ENCODE data around the gene GNPTAB.
"Not testable (repeated sequence)": the region's sequence is repeated elsewhere in the genome, so short reads cannot be mapped to it uniquely, and the experiment has no call there.

Gene GNPTAB

DNA sequence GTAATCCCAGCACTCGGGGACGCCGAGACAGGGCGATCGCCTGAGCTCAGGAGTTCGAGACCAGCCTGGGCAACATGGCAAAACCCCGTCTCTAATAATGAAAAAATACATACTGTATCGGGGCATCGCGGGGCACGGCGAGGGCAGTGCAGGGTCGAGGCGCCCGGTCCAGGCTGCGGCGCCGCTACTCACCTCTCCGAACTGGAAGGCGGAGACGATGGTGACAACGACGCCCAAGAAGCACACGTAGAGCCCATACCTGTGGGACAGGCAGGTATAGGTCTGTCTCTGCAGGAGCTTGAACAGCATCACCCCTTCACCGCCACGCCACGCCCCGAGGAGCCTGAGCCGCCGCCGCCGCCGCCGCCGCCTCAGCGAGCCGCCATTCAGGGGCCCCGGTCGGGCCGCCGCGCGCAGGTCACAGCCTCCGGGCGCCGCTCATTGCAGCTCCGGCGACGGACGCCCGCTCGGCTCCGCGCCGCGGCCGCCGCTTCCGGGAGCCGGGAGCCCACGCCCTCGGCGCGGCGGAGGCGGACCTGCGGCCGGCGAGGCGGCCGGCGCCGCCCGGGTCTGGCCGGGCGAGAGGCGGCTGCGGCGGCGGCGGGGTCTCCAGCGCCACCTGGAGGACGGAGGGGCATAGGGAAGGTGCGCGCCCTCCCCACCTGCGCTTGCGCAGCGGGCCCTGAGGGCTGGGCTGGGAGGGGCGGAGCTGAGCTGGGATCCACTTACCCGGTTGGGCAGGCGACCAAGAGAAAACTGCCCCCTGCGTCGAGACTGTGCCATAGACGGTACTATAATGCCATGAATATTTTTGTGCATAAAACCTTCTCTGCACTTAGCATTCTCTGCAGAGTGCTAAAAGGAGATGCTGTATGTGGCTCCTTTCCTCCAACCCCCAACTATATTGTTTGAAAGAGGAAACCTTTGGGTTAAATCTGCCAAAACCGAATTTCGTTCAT is at the start of gene GNPTAB:
Gene GNPTAB, minus strand, starts transcription at position 593 of the 959 bp plus-strand sequence. Its CDS starts 284 bp downstream, at position 309.
- peak; percentile 91 to 94 for DNase-seq (ENCODE audit: low read depth in 2 of 2)

DNA sequence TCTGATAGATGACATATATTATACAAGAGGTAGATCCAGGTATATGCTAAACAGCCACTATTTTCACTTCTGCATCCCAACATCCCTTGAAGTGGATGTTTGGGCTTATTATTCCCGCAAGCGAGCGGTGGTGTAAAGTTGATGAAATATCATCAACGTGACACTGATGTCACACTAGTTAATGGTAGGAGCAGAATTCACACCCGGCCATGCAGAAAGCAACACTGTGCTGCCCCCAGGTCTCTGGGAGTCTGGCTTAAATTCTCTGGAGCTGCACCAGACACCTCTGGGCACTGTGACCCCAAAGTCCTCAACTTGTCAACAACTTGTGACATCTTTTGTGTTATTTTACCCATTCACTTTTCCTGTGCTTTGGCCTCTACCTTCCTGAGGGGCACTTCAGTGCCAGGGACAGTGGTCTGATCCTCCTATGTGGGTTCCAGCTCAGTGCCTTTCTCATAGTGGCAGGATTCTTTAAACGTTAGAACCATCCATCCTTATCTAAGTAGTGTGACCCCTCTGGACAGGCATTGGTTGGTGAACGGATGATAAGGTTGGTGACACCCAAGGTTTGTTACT is 47.6 kb upstream of the GNPTAB start:
- no peak for DNase-seq (ENCODE audit: low read depth in 2 of 2)

DNA sequence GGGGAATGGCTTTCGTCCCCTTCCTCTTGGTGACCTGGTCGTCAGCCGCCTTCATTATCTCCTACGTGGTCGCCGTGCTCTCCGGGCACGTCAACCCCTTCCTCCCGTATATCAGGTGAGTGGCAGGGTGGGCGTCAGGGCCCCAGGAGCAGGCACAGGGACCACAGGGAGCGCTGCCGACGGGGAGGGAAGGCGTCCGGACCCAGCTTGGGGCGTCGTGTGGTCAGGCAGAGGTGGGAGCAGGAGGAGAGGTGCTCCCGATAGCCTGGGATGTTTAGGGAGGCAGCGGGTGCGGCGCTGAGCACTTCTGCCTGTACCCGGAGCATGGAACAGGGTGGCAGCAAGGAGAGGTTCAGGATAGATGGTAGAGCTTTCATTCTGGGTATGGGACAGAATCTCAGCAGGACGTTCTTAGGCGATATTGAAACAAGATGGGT is 47.1 kb upstream of the GNPTAB start:
- no peak for DNase-seq (ENCODE audit: low read depth in 2 of 2)

DNA sequence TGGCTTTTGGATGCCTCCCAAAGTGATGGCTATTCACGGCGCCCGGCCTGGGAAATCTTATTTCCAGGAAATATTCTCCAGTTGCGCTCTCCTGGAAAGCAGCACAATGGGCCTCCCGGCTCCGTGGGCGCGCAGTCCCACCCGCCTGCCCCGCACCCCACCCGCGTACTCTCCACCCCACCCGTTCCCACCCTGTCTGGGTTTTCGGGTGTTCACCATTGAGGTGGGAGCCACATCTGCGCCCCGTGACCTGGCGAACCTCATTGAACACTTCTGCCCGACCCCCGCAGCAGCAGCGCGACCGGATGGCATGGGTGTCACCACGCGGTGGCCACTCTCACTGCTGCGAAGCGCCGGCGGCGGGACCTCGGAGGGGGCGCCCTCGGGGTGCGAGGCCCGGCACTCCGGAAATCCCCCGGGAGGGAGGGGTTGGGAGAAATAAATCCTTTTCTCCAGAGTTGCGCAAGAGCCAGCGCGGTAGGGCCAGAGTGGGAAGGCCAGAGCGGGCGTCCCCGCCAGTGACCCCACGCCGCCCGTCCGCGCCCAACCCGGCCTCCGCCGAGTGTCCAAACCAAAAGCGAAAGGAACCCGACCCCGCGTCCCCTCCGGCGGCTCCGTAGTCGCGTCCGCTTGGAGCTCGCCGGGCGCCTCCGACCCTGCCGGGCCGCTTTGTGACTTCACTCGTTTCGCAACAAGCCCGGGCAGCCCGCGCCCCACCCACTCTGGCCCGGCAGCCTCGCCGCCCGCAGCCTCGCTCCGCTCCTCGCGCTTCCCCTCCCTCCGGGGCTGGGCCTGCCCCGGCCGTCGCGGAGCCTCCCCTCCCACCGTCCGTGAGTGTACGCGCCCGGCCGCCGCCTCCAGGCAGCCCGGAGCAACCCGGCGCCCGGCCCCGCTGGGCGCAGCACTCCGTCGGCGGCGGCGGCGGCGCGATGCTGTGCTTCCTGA is 46.4 kb upstream of the GNPTAB start, which contains the start of gene DRAM1:
Gene DRAM1, plus strand, starts transcription at position 720 of the 945 bp plus-strand sequence. Its CDS starts 210 bp downstream, at position 930.
- DNase-seq (ENCODE audit: low read depth in 2 of 2): peak; percentile 45 to 50

DNA sequence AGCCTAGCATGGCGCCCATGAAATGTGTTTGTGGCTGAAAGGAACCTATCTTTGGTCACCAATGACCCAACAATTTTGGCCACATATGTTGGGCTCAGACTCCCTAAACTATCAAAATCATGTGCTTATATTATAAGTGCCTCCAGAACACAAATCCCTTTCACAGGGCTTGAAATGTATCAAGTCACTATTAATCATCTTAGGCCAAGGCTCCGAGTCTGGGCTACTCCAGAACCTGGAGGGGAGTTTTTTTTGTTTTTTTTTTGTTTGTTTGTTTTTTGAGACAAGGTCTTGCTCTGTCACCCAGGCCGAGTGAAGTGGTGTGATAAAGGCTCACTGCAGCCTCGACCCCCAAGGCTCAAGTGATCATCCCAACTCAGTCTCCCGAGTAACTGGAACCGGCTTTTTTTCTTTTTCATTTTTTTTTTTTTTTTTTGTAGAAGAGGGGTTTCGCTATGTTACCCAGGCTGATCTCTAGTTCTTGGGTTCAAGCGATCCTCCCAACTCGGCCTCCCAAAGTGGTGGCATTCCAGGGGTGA is 45.6 kb upstream of the GNPTAB start:
- DNase-seq (ENCODE audit: low read depth in 2 of 2): no peak

DNA sequence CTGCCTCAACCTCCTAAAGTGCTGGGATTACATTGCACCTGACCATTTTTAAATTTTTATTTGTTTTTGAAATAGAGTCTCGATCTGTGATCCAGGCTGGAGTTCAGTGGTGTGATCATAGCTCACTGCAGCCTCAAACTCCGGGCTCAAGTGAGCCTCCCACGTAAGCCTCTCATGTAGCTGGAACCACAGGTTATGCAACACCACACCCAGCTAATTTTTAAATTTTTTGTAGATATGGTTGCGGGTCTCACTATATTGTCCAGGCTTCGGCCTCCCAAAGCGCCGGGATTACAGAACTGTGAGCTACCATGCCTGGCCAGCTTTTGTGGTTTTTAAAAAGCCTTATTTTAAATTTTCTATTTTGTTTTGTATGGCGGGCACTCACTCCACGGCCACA is 44.4 kb upstream of the GNPTAB start:
- no peak for DNase-seq (ENCODE audit: low read depth in 2 of 2)

DNA sequence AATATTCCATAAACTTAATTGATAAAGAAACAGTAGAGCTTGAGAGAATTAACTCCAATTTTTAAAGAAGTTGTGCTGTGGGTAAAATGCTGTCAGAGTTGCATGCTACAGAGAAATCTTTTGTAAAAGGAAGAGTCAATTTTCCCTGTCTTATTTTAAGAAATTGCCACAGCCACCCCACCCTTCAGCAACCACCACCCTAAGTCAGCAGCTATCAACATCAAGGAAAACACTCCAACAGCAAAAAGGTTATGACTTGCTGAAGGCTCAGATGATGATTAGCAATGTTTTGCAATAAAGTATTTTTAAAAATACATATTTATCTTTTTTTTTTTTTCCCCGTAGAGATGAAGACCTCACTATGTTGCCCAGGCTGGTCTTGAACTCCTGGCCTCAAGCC is 40.2 kb upstream of the GNPTAB start:
- DNase-seq (ENCODE audit: low read depth in 2 of 2): no peak

DNA sequence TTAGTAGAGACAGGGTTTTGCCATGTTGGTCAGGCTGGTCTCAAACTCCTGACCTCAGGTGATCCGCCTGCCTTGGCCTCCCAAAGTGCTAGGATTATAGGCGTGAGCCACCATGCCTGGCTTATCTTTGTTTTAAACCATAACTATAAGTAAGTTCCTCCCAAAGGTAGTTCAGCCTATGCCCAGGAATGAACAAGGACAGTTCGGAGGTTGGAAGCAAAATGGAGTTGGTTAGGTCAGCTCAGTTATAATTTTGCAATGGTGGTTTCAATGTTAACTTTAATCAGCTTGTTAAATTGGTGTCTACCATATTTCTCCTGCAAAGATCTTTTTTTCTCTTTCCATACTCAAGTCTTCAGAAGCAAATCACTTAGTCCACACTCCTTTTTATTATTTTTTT is 36.9 kb upstream of the GNPTAB start:
- not testable (repeated sequence) for DNase-seq (ENCODE audit: low read depth in 2 of 2)

DNA sequence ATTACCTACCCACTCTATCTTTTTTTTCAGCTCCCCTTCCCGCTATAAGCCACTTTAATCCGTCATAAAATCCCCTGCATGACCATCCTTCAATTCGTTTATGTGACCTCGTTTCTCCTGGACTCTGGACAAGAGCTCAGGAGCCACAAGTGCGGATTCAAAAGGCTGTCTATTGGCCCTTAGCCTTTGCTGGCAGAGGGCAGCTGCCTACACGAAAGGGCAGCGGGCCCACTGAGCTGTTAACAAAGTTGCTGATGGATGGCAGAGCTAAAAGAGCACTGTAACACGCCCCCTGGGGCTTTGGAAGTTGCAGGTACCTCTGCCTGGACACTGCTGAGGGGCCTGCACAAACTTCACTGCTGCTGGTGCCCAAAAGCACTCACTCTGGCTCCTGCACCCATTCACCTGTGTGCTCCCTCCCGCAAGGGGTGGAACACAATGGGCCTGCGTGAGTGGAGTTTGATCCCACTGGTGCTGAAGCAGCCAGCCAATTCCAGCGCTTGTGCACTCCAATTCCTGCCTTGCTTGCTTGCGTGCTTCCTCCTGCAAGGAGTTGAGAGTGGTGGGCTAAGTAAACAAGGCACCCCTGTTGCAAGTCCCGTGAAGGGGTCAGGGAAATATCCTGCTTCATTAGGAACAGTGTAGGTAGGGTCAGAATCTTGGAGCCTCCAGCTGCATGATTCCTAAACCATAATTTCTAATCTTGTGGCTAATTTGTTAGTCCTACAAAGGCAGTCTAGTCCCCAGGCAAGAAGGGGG is 36.0 kb upstream of the GNPTAB start:
- DNase-seq (ENCODE audit: low read depth in 2 of 2): no peak

DNA sequence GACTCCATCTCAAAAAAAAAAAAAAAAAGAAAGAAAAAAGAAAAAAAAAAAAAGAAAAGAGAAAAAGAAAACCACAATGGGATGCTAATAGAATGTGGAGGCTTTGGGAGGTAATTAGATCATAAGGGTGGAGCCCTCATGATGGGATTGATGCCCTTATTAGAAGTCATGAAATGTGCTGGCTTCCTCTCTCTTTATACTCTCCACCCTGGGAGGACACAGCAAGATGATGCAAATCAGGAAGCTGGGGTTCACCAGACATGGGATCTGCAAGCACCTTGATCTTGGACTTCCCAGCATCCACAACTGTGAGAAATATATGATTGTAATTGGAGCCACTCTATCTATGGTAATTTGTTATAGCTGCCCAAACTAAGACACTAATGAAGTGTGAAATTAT is 33.2 kb upstream of the GNPTAB start:
- no peak for DNase-seq (ENCODE audit: low read depth in 2 of 2)

DNA sequence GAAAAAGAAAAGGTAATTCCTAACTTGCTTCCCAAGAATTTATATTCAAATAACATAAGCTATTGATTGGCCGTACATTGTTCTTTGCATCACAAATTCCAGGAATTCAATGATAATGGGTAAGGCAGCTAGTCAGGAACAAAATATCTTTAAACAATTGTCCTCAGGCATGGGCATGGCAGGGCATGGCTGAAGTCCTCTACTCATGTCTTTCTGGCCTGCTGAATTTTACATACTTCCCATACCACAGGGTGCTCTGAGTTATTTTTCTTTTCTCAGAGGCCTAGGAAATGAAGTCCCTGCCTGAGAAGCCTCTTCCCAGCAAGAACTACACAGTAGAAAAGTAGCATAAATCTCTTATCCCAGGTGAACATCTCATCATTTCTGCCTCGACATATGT is 31.5 kb upstream of the GNPTAB start:
- no peak for DNase-seq (ENCODE audit: low read depth in 2 of 2)

DNA sequence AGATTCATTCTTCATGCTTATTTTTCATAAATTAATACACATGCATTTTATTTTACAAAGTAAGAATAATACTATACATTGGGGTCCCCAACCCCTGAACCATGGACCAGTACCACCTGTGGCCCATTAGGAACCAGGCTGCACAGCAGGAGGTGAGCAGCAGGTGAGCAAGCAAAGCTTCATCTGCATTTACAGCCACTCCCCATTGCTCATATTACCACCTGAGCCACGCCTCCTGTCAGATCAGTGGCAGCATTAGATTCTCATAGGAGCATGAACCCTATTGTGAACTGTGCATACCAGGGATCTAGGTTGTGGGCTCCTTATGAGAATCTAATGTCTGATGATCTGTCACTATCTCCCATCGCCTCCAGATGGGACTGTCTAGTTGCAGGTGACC is 30.9 kb upstream of the GNPTAB start:
- DNase-seq (ENCODE audit: low read depth in 2 of 2): not testable (repeated sequence)

DNA sequence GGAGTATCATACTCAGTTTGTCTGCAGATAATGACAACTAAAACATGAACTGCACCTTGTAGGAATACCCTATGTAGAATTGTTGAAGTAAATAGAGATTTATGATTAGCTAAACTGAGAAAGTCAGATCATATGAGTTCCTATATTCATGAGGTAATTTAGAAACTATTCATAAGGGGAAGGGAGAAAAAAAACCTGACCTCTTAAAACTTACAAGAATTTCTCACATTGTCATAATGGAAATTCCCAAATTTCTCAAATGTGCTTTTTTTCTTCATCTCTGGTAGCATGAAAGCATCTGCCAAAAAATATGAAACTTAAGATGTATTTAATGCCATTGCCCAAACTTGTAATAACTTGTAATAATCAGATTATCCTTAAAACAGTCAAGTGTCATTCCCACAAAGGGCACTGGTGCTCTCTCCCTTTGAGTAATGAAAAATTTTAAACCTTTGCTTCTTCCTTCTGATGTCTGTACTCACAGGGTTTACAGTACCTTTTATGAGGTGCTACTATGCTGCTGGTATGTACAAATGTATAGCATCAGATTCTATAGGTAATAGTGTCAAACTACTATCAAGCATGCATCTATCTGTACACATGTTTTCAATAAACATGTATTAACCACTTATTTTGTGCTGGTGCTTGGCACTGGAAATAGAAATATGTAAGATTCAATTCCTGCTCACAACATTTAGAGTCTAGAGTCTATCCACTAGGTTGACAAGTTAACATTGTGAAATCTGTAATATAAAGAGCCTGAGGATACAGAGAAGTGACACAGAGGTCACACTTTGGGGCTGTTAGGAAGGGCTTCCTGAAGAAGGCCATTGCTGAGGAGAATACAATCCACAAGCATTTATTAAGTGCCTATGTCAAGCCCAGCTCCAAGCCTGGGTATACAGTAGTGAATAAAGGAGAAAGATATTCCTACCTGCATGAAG is 29.2 kb upstream of the GNPTAB start:
- no peak for DNase-seq (ENCODE audit: low read depth in 2 of 2)

DNA sequence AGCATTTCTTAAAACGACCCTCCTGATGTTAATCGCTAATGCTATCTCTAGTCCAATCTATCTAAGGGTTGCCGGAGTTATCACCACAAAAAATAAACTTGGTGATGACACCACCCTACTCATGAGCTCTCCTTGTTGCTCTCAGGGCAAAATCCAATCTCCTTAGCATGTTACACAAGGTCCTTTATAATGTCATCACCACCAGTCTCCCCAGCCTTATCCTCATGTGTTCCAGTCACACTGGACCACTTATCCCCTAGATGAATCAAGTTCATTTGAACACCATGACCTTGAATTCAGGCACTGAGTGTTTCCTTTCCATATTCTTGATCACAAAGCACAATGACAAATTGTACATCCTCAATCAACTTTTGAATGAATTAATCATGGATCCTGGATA is 27.6 kb upstream of the GNPTAB start:
- DNase-seq (ENCODE audit: low read depth in 2 of 2): no peak

DNA sequence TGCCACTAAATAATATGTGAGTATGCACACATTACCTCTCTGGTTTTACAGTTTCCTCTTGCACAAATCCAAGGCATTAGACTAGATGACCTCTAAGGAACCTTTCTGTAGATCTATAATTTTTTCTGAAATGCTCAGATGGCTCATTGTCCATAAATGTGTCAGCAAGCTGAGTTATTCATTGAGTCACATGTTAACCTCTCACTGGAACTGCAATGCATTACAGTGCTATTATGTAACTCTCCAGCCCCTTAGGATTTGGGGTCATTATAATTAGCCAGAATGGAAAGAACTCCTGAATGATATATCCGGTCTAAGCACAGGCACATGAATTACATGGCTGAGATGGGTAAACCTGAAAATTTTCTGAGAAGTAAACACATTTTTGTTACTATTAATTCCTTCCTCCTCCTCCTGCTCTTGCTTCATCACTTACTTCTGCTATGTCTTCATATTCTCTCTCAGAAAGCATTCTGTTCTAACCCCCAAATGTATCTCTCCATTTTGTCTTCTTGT is 26.3 kb upstream of the GNPTAB start:
- DNase-seq (ENCODE audit: low read depth in 2 of 2): no peak

DNA sequence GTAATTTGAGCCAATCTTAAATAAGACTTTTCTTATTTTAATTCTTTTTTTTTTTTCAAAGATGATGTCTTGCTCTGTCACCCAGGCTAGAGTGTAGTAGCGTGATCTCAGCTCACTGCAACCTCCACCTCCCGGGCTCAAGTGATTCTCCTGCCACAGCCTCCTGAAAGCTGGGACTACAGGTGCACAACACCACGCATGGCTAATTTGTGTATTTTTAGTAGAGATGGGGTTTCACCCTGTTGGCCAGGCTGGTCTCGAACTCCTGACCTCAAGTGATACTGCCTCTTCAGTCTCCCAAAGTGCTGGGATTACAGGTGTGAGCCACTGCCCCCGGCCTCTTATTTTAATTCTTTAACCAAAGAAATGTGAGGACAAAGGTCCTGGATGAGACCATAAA is 25.9 kb upstream of the GNPTAB start:
- not testable (repeated sequence) for DNase-seq (ENCODE audit: low read depth in 2 of 2)

DNA sequence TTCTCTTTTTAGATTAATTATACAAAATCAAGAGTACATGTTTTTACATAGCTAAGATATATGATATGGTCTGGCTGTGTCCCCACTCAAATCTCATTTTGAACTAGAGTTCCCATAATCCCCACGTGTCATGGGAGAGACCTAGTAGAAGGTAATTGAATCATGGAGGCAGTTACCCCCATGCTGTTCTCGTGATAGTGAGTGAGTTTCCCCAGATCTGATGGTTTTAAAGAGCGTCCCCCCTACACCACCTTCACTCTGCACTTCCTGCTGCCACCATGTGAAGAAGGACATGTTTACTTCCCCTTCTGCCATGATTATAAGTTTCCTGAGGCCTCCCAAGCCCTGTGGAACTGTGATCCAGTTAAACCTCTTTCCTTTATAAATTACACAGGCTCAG is 25.2 kb upstream of the GNPTAB start:
- DNase-seq (ENCODE audit: low read depth in 2 of 2): no peak

DNA sequence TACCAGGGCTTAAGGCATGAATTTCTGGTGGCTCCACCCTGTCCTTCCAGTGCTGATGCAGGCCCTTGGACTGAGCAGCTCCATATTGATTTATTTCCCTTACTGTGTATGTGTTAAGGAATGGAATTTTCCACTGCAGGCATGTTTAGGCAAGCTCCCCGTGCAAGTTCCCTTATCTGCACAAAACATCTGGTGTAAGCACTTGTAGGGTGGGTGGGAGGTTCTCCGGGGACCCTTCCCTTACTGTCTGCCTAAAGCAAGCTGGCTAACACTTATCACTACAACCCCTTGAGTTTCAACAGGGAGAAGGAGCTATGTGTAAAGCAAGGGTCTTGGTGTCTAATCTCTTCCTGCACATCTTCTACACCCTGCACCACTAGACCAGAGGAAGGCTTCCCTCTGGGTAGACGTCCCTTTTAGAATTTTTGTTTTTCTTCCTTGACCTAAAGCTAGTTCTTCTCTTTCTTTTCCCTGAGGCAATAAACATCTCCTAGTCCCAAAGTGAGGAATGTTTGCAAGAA is 24.7 kb upstream of the GNPTAB start:
- DNase-seq (ENCODE audit: low read depth in 2 of 2): no peak

DNA sequence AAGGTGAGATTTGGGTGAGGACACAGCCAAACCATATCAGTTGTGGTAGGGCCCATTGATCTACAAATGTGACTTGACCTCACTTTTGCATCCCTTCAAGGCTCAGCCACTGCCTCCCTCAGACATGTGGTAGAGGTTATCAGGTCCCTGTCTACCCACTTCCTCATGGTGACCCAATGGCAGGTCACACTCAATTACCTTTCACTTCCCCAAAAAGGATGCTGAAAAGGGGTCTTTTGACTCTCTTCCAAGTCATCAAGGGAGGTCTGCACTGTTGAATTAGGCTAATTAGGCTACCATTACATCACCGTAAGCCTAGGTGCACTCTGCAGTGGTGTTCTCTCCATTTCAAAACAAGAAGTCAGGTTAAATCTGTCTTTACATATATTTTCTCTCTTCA is 24.0 kb upstream of the GNPTAB start:
- no peak for DNase-seq (ENCODE audit: low read depth in 2 of 2)
